GM21737 (cell line): ENCODE results near the gene RGN.
"Not testable (repeated sequence)": the region's sequence is repeated elsewhere in the genome, so short reads cannot be mapped to it uniquely, and the experiment has no call there.

ENCODE experiments used
- ATAC-seq: cut with Tn5 transposase; IDR thresholded peaks from one replicate; pipeline ENCODE4 v1.9.1; 2021; ENCODE audit warnings: mild to moderate bottlenecking, moderate library complexity; ENCODE audit not compliant: unreplicated experiment

RGN gene

DNA sequence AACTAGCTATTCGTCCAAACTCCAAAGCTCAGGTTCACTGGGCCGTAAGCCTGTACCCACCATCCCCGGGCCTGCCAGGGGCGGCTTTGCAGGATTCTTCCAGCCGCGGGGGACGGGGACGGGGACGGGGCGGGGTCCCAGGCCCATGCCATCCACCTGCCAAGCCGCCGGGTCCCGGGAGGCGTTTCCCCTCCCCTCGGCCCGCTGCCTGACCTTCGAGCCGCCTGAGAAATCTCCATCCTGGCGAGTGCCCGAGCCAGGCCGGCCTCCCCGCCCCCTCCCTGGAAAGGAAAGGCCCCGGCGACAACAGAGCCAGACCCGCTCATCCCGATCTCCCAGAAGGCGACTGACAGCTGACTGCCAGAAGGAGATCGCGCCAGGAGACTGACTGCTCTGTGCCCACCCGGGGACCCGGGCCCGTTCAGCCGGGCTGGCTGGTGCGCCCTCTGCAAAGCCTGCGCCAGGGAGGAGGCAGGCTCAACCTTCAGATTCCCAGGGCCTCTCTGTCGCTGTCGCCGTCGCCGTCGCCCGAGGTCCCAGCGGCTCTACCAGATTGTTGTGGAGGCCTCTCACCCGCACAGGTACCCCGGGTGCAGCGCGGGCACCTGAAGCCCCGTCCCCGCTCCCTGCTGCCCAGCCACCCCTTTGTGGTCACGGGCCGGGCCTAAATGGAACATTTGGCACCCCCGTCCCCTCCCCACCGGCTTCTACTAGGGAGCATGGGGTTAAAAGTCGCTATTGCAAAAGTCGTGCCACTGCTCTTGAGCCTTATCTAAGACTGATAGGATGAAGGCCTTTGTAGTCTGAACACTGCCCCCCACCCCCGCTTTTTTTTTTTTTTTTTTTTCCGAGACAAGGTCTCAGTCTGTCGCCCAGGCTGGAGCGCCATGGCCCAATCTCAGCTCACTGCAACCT is at the start of gene RGN:
RGN (plus strand) TSS at position 315 of the 915 bp plus-strand sequence. CDS start 2,702 bp downstream, outside the sequence.
- ATAC-seq = no peak

DNA sequence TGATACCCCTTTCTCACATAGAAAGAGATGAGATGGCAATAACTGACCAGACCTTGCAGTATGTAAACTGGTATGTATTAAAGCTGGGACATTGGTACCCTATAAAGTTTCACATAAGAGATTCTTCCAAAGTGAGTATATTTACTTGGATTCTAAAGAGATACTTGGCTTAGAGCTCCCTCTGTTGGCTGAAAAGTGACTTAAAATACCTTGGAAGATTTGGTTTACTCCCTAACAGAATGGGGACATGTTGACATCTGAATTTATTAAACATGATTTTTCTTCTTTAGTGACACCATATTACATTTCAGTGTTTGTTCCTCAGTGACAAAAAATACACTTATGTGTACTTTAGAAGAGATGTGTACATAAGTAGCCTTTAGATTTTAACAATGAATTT is 47.9 kb upstream of the RGN start:
- no peak for ATAC-seq

DNA sequence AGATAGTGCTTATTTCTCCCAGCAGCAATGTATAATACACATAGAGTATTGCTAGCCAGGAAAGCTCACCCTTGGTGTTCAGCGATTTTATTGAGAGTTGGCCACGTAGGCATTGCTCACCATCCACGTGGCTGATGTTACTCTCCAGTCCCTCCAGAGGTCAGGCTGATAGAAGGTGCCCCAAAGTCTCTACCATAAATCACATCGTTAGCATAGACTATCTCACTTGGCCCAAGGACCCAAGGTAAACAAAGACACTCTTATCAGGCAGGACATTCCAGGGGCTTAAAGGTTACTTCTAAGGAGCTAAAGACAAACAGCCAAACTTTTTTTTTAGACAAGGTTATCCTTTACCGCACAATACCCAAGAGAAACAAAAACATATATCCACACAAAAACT is 30.3 kb upstream of the RGN start:
- no peak for ATAC-seq

DNA sequence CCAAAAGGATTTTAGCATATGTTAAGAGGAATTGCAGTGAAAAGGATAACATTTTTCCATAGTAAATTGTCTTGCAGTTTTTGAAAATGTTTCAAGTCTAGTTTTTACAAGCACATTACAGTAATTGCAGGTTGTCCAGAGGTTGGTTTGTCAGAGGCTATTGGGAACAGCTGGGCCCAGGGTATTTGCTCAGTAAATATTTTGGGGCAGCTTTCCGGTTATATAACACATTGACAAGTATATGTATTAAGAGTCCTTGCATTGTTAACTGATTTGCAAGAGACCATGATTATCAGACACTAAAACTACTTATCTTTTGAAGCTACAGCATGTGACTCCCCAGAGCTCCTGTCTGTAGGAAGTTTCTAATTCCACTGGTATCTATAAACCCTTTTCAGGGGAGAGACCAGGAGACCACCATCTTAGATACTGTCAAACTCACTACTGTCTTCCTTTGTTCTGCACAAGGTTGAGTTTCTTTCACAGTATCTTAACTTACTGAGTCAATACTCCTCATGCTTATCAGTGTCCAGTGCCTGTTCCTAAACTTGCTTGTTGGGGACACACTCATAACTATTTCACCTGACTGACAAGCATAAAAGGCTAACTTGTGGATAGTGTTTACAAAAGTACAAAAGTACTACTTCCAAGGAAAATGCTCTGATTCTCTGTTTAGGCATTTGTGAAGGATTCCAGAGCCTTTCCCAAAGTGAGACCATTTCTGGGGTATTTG is 18.9 kb upstream of the RGN start:
- ATAC-seq = no peak

GRCh38 chrX:47060708-47061107 is 17.5 kb upstream of the RGN start:
- no peak for ATAC-seq

GRCh38 chrX:47061238-47061919 is 16.9 kb upstream of the RGN start:
- ATAC-seq = no peak

DNA sequence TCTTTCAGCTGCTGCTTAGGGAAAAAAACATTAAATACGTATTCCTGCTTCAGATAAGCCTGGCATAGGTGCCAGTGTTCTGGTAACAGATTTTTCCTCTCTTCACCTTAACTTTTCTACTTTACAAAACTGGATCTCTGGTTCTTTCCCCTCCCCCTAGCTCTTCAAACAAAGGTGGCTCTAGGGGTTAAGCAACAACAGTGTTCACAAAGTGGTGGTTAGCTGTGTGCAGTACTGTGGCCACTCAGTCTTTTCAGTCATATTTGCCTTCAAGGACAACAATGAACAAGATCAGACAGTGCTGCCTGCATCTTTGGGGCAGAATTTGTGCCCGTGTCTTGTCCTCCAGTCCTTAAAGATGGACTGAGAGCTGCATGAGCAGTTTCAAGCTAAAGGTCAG is 15.1 kb upstream of the RGN start:
- no peak for ATAC-seq

DNA sequence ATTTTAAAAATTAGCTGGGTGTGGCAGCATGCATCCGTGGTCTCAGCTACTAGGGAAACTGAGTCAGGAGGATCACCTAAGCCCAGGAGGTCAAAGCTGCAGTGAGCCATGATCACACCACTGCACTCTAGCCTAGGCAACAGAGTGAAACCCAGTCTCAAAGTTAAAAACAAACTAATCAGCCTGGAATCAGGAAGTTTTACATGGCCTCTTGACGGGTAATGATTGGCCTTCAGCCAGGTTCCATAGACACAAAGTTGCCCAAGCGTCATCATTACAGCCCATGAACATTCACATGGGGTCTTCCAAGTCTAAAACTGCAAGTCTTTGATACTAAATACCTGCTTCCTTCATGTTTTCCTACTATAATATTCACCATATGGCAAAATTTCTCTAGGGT is 10.0 kb upstream of the RGN start:
- no peak for ATAC-seq

- no peak for ATAC-seq
These were observed 9.5 kb upstream of the RGN start for GRCh38 chrX:47068720-47069119.

DNA sequence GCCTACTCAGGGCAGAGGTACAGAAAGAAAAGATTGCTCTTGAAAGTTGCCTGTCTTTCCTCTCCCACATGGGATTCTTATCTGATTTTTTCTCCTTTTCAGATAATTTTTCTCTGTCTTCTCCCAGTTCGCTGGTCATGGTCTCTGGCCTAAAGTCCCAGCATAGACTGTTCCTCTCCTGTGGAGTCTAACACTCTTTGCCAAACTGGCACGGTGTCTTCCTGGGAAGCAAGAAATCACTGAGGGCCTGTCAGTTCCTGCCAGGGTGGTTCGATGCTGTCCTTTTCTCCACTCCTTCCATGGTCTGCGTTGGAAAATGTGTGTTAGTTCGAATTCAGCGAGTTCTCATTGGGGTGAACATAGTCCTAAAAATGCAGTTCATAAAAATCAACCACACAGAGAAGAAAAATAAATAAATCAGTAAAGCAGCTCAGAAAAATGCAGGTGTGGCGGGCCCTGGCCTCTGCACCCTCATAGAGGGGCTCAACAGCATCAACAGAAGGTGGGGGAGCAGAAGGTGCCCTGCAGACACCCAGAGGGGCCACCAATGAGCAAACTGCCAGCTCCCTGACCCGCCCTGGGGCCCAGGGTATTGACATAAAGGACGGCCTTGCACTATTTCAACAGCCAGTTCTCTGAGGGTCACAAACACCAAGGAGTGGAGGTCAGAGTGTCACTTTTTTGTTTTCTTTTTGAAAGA is 2.1 kb downstream of the RGN start:
- ATAC-seq = no peak

GRCh38 chrX:47080915-47081236 is 2.6 kb downstream of the RGN start:
- no peak for ATAC-seq

GRCh38 chrX:47091149-47091775 is 13.0 kb downstream of the RGN start:
- peak; percentile 82 for ATAC-seq

- ATAC-seq = no peak
These were observed 15.0 kb downstream of the RGN start for GRCh38 chrX:47093248-47093647.

DNA sequence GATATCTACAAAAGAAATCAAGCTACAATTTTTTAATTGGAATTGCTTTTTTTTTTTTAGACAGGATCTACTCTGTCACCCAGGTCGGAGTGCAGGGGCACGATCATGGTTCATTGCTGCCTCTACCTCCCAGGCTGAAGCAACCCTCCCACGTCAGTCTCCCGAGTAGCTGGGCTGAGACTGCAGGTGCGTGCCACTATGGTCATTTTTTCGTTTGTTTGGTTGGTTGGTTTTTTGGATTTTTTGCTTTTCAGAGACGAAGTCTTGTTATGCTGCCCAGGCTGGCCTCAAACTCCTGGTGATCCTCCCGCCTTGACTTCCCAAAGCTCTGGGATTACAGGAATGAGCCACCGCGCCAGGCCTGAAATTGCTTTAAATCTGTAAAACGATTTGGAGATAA is 15.6 kb downstream of the RGN start:
- no peak for ATAC-seq

- ATAC-seq = no peak
These were observed 18.8 kb downstream of the RGN start for GRCh38 chrX:47097018-47097417.

DNA sequence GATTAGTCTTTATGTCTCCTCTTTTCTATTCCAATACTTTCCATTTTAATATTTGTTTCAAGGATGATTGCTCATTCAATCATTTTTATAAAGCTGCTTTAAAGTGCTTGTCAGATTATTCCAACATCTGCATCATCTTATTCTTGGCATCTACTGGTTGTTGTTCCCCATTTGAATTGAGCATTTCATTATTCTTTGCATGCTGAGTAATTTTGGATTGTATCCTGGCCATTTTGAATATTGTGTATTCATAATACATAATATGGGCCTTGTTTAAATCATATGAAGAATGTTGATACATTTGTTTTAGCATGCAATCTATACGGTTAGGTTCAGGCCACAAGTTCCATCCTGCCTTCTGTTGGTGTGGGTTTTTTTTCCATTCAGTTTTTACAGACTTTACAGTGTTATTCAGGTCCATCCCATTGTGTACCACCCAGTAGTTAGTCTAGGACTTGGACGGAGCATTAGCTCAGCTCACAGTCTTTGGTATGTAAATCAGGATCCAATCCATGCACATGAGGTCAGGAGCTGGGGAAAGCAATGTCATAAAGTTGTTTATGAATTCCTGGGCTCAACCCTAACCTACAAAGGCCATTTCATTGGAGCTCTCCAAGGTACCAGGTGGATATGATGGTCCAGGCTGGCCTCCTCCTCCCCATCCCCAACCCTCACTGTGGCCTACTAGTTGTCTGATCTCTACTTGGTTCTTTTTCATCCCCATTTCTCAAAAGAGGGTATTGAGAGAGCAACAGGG is 20.3 kb downstream of the RGN start:
- ATAC-seq = no peak

- ATAC-seq = no peak
These were observed 23.0 kb downstream of the RGN start for GRCh38 chrX:47101206-47101605.

- not testable (repeated sequence) for ATAC-seq
These were observed 32.8 kb downstream of the RGN start for GRCh38 chrX:47110936-47111615.

DNA sequence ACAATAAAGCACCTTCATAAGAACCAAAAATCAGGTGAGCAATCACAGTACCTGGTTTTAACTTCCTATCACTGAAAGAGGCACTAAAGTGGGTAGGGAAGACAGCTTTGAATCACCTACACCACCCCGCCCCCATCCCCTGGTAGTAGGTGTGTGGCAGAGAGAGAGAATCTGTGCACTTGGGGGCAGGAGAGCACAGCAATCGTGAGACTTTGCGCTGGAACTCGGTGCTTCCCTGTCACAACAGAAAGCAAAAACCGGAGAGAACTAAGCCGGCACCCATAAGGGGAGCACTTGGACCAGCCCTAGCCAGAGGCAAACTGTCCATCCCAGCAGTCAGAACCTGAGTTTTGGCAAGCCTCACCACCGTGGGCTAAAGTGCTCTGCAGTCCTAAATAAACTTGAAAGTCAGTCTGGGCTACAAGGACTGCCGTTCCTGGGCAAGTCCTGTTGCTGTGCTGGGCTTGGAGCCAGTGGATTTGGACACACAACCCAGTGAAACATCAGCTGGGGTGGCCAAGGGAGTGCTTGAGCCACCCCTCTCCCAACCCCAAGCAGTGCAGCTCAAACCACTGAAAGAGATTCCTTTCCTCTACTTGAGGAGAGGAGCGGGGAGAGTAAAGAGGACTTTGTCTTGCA is 34.2 kb downstream of the RGN start:
- ATAC-seq = no peak
